H9 (cell line): ENCODE results near the gene MLH1. TPM values are rescaled to one million over a fixed set of nuclear protein-coding genes. Genes with fewer than 3 reads are reported as not detected.

Source experiments
- DNase-seq: peaks from one replicate; pipeline ENCODE4 v3.0.0-alpha.2; 2017
- H2AFZ ChIP-seq: one replicate; pipeline ENCODE4 v1.6.1; 2013; ENCODE audit warnings: mild to moderate bottlenecking, low read length, control low read depth, moderate library complexity
- H2AK5ac ChIP-seq: 2 replicates; pipeline ENCODE4 v1.6.1; 2013; ENCODE audit warnings: low read length, control low read depth, mixed read lengths; ENCODE audit not compliant: insufficient read length
- H2BK120ac ChIP-seq: one replicate; pipeline ENCODE4 v1.6.1; 2013; ENCODE audit warnings: low read depth, mild to moderate bottlenecking, low read length, control low read depth, inconsistent platforms; ENCODE audit not compliant: poor library complexity, severe bottlenecking
- H2BK12ac ChIP-seq: 2 replicates; pipeline ENCODE4 v1.6.1; 2013; ENCODE audit warnings: low read length, control low read depth, mixed read lengths, low read depth; ENCODE audit not compliant: insufficient read length
- H2BK15ac ChIP-seq: 2 replicates; pipeline ENCODE4 v1.6.1; 2013; ENCODE audit warnings: low read depth, low read length, control low read depth
- H2BK20ac ChIP-seq: one replicate; pipeline ENCODE4 v1.6.1; 2013; ENCODE audit warnings: low read depth, mild to moderate bottlenecking, low read length, control low read depth, inconsistent platforms; ENCODE audit not compliant: poor library complexity, severe bottlenecking
- H2BK5ac ChIP-seq: 2 replicates; pipeline ENCODE4 v1.6.1; 2013; ENCODE audit warnings: low read length, control low read depth, mixed read lengths; ENCODE audit not compliant: insufficient read length
- H3K14ac ChIP-seq: 2 replicates; pipeline ENCODE4 v1.6.1; 2013; ENCODE audit warnings: low read length, control low read depth; ENCODE audit not compliant: insufficient read depth
- H3K18ac ChIP-seq: 2 replicates; pipeline ENCODE4 v1.6.1; 2013; ENCODE audit warnings: low read depth, mild to moderate bottlenecking, mixed read lengths, low read length, control low read depth; ENCODE audit not compliant: insufficient read length
- H3K23ac ChIP-seq: 2 replicates; pipeline ENCODE4 v1.6.1; 2013; ENCODE audit warnings: low read length, control low read depth, mixed read lengths, low read depth; ENCODE audit not compliant: insufficient read length
- H3K23me2 ChIP-seq: 2 replicates; pipeline ENCODE4 v1.6.1; 2013; ENCODE audit warnings: low read depth, mild to moderate bottlenecking, mixed read lengths, low read length, control low read depth; ENCODE audit not compliant: insufficient read length, poor library complexity, severe bottlenecking
- H3K27ac ChIP-seq: 2 replicates; pipeline ENCODE4 v1.5.1; 2013; ENCODE audit warnings: low read length, control low read depth, mixed read lengths, low read depth; ENCODE audit not compliant: insufficient read length
- H3K27me3 ChIP-seq: 2 replicates; pipeline ENCODE4 v1.6.1; 2013; ENCODE audit warnings: low read length, control low read depth, inconsistent platforms; ENCODE audit not compliant: insufficient read depth
- H3K4ac ChIP-seq: 2 replicates; pipeline ENCODE4 v1.6.1; 2013; ENCODE audit warnings: low read depth, mild to moderate bottlenecking, control low read depth, inconsistent platforms, low read length, moderate library complexity
- H3K4me1 ChIP-seq: 2 replicates; pipeline ENCODE4 v1.6.1; 2013; ENCODE audit warnings: low read length, control low read depth, inconsistent platforms; ENCODE audit not compliant: insufficient read depth
- H3K4me2 ChIP-seq: 2 replicates; pipeline ENCODE4 v1.6.1; 2013; ENCODE audit warnings: low read length, control low read depth, mixed read lengths; ENCODE audit not compliant: insufficient read length, insufficient read depth
- H3K56ac ChIP-seq: 2 replicates; pipeline ENCODE4 v1.6.1; 2013; ENCODE audit warnings: low read depth, mild to moderate bottlenecking, mixed read lengths, low read length, control low read depth; ENCODE audit not compliant: insufficient read length
- H3K79me1 ChIP-seq: 2 replicates; pipeline ENCODE4 v1.6.1; 2013; ENCODE audit warnings: low read depth, mild to moderate bottlenecking, moderate library complexity, low read length, control low read depth, inconsistent platforms; ENCODE audit not compliant: insufficient read depth, poor library complexity, severe bottlenecking
- H3K79me2 ChIP-seq: 2 replicates; pipeline ENCODE4 v1.6.1; 2013; ENCODE audit warnings: low read length, control low read depth, inconsistent platforms; ENCODE audit not compliant: insufficient read depth
- H3K9ac ChIP-seq: 2 replicates; pipeline ENCODE4 v1.6.1; 2013; ENCODE audit warnings: low read length, control low read depth, mixed read lengths; ENCODE audit not compliant: insufficient read length; ENCODE audit errors: extremely low read depth
- H3K9me3 ChIP-seq: one replicate; pipeline ENCODE4 v1.6.1; 2013; ENCODE audit warnings: low read depth, low read length, inconsistent platforms; ENCODE audit not compliant: control insufficient read depth
- H3T11ph ChIP-seq: one replicate; pipeline ENCODE4 v1.6.1; 2013; ENCODE audit warnings: mild to moderate bottlenecking, low read length, control low read depth, inconsistent platforms
- H4K20me1 ChIP-seq: one replicate; pipeline ENCODE4 v1.6.1; 2013; ENCODE audit not compliant: control insufficient read depth, insufficient read length, insufficient read depth
- H4K5ac ChIP-seq: 2 replicates; pipeline ENCODE4 v1.6.1; 2013; ENCODE audit warnings: low read depth, mild to moderate bottlenecking, mixed read lengths, low read length, control low read depth; ENCODE audit not compliant: insufficient read length
- H4K8ac ChIP-seq: replicated peaks from 2 replicates; pipeline ENCODE4 v1.6.1; 2013; ENCODE audit warnings: low read length, control low read depth, mixed read lengths, low read depth; ENCODE audit not compliant: insufficient read length
- H4K91ac ChIP-seq: 2 replicates; pipeline ENCODE4 v1.6.1; 2013; ENCODE audit warnings: low read depth, mild to moderate bottlenecking, moderate library complexity, mixed read lengths, low read length, control low read depth; ENCODE audit not compliant: insufficient read length
- H3K27ac Mint-ChIP-seq, 3 experiments: 2 replicates in 2 of 3; 3 replicates in 1 of 3; pipeline ENCODE4 v1.8.0; 2020 to 2021; ENCODE audit warnings: mixed read lengths in 3 of 3, mild to moderate bottlenecking in 1 of 3, moderate library complexity in 1 of 3
- H3K27me3 Mint-ChIP-seq: 2 replicates; pipeline ENCODE4 v1.8.0; 2021; ENCODE audit warnings: low read depth, mild to moderate bottlenecking, moderate library complexity, mixed read lengths
- H3K36me3 Mint-ChIP-seq, 3 experiments: 2 replicates in 2 of 3; 3 replicates in 1 of 3; pipeline ENCODE4 v1.8.0; 2020 to 2021; ENCODE audit warnings: low read depth in 3 of 3, mixed read lengths in 3 of 3; ENCODE audit not compliant: insufficient read depth in 1 of 3
- H3K4me1 Mint-ChIP-seq, 2 experiments: 2 replicates each; pipeline ENCODE4 v1.8.0; 2020; ENCODE audit warnings: mixed read lengths in 2 of 2
- H3K4me3 Mint-ChIP-seq, 2 experiments: 2 replicates in 1 of 2; 3 replicates in 1 of 2; pipeline ENCODE4 v1.8.0; 2020 to 2021; ENCODE audit warnings: mild to moderate bottlenecking in 2 of 2, mixed read lengths in 2 of 2, moderate library complexity in 1 of 2
- H3K9me3 Mint-ChIP-seq, 2 experiments: 2 replicates in 1 of 2; 3 replicates in 1 of 2; pipeline ENCODE4 v1.8.0; 2020; ENCODE audit warnings: mild to moderate bottlenecking in 2 of 2, mixed read lengths in 2 of 2, moderate library complexity in 1 of 2
- CTCF ChIP-seq: fragments of 200-600 bp; sonication (generic); conservative IDR thresholded peaks from 3 replicates; pipeline ENCODE4 v1.8.0; 2021; ENCODE audit warnings: antibody characterized with exemption, mild to moderate bottlenecking
- WGBS: extraction: QIAGEN DNeasy Blood & Tissue Kit; methylation state at CpG from one replicate; pipeline ENCODE4 v1.1.7; 2013; ENCODE audit warnings: missing lambda C conversion rate, low lambda C conversion rate, mixed read lengths; ENCODE audit not compliant: insufficient read length; ENCODE audit errors: extremely low coverage; 5-methylcytosine and 5-hydroxymethylcytosine counted together
- total RNA-seq: library from RNA; stranded (reverse); gene quantifications from 2 replicates; pipeline ENCODE4 v1.2.1, GENCODE V29; 2021

Gene MLH1
- total RNA-seq, 1 experiment from 2014 or later, result 45.1 TPM

- H3K4me2 ChIP-seq, result no peak overlapping the region
- no peaks in the 10 kb centered on the region for H3K27me3 Mint-ChIP-seq
- no peak overlapping the region for H3K9ac ChIP-seq
- H3K14ac ChIP-seq, result no peak overlapping the region
- no peaks in the 10 kb centered on the region for H3K4me1 ChIP-seq
- H2BK12ac ChIP-seq, result no peak overlapping the region
- H3K56ac ChIP-seq, result no peak overlapping the region
- no peak overlapping the region for H4K8ac ChIP-seq
- H3K79me1 ChIP-seq, result no peaks in the 10 kb centered on the region
- H3K79me2 ChIP-seq, result no peaks in the 10 kb centered on the region
- H3K27ac Mint-ChIP-seq, result no peak overlapping the region
- peaks cover 0 to 2% of the 10 kb centered on the region in 2 experiments; a peak in 1 of 4 replicates for H3K4me1 Mint-ChIP-seq
- H3K4ac ChIP-seq, result no peak overlapping the region
- no peak for TF ChIP-seq CTCF
- no peak overlapping the region for H3K23ac ChIP-seq
- H3K27me3 ChIP-seq, result no peaks in the 10 kb centered on the region
- H4K91ac ChIP-seq, result no peak overlapping the region
- no peaks in the 10 kb centered on the region for H4K20me1 ChIP-seq
- no peak overlapping the region for H3K4me3 Mint-ChIP-seq
- H3K9me3 ChIP-seq, result no peaks in the 10 kb centered on the region
- no peak overlapping the region for H2BK5ac ChIP-seq
- no peak overlapping the region for H2BK20ac ChIP-seq
- H2AK5ac ChIP-seq, result no peak overlapping the region
- H3K23me2 ChIP-seq, result no peaks in the 10 kb centered on the region
- H3K27ac ChIP-seq, result no peak overlapping the region
- WGBS, result no CpG with 5 or more reads among the region's 3 CpGs
- no peak overlapping the region for H2BK15ac ChIP-seq
- no peak overlapping the region for H3K18ac ChIP-seq
- H3K36me3 Mint-ChIP-seq, result peaks cover 42 to 68% (median 59%) of the 10 kb centered on the region in 3 experiments
- H2AFZ ChIP-seq, result no peak overlapping the region
- H4K5ac ChIP-seq, result no peak overlapping the region
- DNase-seq, result no peak
- H2BK120ac ChIP-seq, result no peak overlapping the region
- H3T11ph ChIP-seq, result no peak overlapping the region
- peaks cover 10 to 14% of the 10 kb centered on the region in 2 experiments; a peak in 3 of 5 replicates for H3K9me3 Mint-ChIP-seq
These were observed 44.0 kb downstream of the MLH1 start for GRCh38 chr3:37037352-37037751.
